H1 (cell line): Measurements from ENCODE around the gene LRRC49.

ENCODE experiments used
- BACH1 ChIP-seq: IDR thresholded peaks from 2 replicates; pipeline ENCODE4 v1.6.1; 2012; ENCODE audit warnings: low read length, improper control_type of control experiment
- CTCF ChIP-seq, 3 experiments: IDR thresholded peaks; 1 replicate in 2 of 3; 2 replicates in 1 of 3; pipeline versions ENCODE4 v1.5.1 to v1.6.1; 2011; ENCODE audit warnings: low read length in 3 of 3, mild to moderate bottlenecking in 3 of 3, inconsistent platforms in 2 of 3, low read depth in 1 of 3, moderate library complexity in 1 of 3; ENCODE audit not compliant: insufficient read depth in 1 of 3; ENCODE audit errors: control extremely low read depth in 1 of 3
- JUN ChIP-seq: IDR thresholded peaks from 2 replicates; pipeline ENCODE4 v1.6.1; 2011; ENCODE audit warnings: low read depth, mild to moderate bottlenecking, improper control_type of control experiment, low read length
- KDM1A ChIP-seq: fragments of 200-600, 300-600 bp; sonication (generic); IDR thresholded peaks from 2 replicates; pipeline ENCODE4 v1.7.1; 2016; ENCODE audit warnings: mild to moderate bottlenecking, low read length, borderline replicate concordance
- POLR2AphosphoS5 ChIP-seq: IDR thresholded peaks from 2 replicates; pipeline ENCODE4 v1.6.1; 2011; ENCODE audit warnings: low read depth, low read length
- SP1 ChIP-seq: IDR thresholded peaks from 2 replicates; pipeline ENCODE4 v1.6.1; 2011; ENCODE audit warnings: low read depth, low read length
- SRF ChIP-seq: IDR thresholded peaks from 2 replicates; pipeline ENCODE4 v1.6.1; 2011; ENCODE audit warnings: mild to moderate bottlenecking, low read depth, low read length, moderate library complexity
- SUZ12 ChIP-seq: fragments of 200-600 bp; sonication (generic); IDR thresholded peaks from 2 replicates; pipeline ENCODE4 v1.6.1; 2012; ENCODE audit warnings: mild to moderate bottlenecking, inconsistent platforms, low read length, moderate library complexity, mixed read lengths

GRCh38 chr15:71055461-71055860 lies 162.8 kb downstream of the LRRC49 start:
- TF ChIP-seq POLR2AphosphoS5 (no peak), CTCF (IDR thresholded peaks at IDR 0.05; ENCODE audit: control extremely low read depth in 1 of 3, insufficient read depth in 1 of 3, low read depth in 1 of 3, low read length in 3 of 3) (no peak), SRF (no peak), BACH1 (no peak), SUZ12 (no peak), JUN (no peak), SP1 (no peak), KDM1A (no peak)
